Measurements from ENCODE around the gene ALAS1.

DNA sequence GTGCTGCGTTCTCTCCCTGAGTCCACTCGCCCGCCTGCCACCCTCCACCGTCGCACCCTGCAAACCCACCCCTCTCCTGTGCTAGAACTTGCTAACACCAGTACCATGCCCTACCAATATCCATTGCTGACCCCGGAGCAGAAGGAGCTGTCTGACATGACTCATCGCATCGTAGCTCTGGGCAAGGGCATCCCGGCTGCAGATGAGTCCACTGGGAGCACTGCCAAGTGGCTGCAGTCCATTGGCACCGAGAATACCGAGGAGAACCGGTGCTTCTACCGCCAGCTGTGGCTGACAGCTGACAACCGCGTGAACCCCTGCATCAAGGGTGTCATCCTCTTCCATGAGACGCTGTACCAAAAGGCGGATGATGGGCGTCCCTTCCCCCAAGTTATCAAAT is 4.9 kb upstream of the ALAS1 start:
- TF ChIP-seq CTCF (IDR thresholded peaks at IDR 0.05) (no peak), POLR2A (IDR thresholded peaks at IDR 0.05; ENCODE audit: low read depth) (no peak), EP300 (IDR thresholded peaks at IDR 0.05) (no peak), POLR2AphosphoS5 (IDR thresholded peaks at IDR 0.05) (no peak)

All from esophagus muscularis mucosa (tissue), 4 donors.